Karpas-422 (cell line): ENCODE data around the gene CRYBG1. TPM values are rescaled to one million over a fixed set of nuclear protein-coding genes. Genes with fewer than 3 reads are reported as not detected.

Experiments used
- DNase-seq: peaks from one replicate; pipeline ENCODE4 v3.0.0-alpha.2; 2015
- H2AFZ ChIP-seq: fragments of 200-600 bp; sonication (generic); 2 replicates; pipeline ENCODE4 v1.6.1; 2014; ENCODE audit warnings: antibody characterized with exemption, low read length, mixed read lengths
- H3K27ac ChIP-seq: fragments of 200-600 bp; sonication (generic); 2 replicates; pipeline ENCODE4 v1.5.1; 2014; ENCODE audit warnings: mild to moderate bottlenecking, low read length, moderate library complexity
- H3K27me3 ChIP-seq: fragments of 200-600 bp; sonication (generic); 2 replicates; pipeline ENCODE4 v1.6.1; 2014; ENCODE audit warnings: low read length, mixed read lengths
- H3K36me3 ChIP-seq: fragments of 200-600 bp; sonication (generic); 2 replicates; pipeline ENCODE4 v1.6.1; 2014; ENCODE audit warnings: low read length, mixed read lengths; ENCODE audit not compliant: insufficient read depth
- H3K4me1 ChIP-seq: fragments of 200-600 bp; sonication (generic); 2 replicates; pipeline ENCODE4 v1.6.1; 2014; ENCODE audit warnings: mild to moderate bottlenecking, low read length, mixed read lengths
- H3K4me2 ChIP-seq: fragments of 200-600 bp; sonication (generic); 2 replicates; pipeline ENCODE4 v1.6.1; 2014; ENCODE audit warnings: low read length, low read depth, mild to moderate bottlenecking; ENCODE audit not compliant: poor library complexity, severe bottlenecking
- H3K4me3 ChIP-seq: fragments of 200-600 bp; sonication (generic); 2 replicates; pipeline ENCODE4 v1.5.1; 2014; ENCODE audit warnings: mild to moderate bottlenecking, antibody characterized with exemption, low read length, mixed read lengths
- H3K79me2 ChIP-seq: fragments of 200-600 bp; sonication (generic); 2 replicates; pipeline ENCODE4 v1.6.1; 2014; ENCODE audit warnings: mild to moderate bottlenecking, low read length, mixed read lengths
- H3K9ac ChIP-seq: fragments of 200-600 bp; sonication (generic); 2 replicates; pipeline ENCODE4 v1.6.0; 2014; ENCODE audit warnings: low read length
- H3K9me2 ChIP-seq: fragments of 200-600 bp; sonication (generic), shearing (Covaris generic); replicated peaks from 2 replicates; pipeline ENCODE4 v1.6.0; 2014; ENCODE audit warnings: mild to moderate bottlenecking, low read length, moderate library complexity; ENCODE audit not compliant: insufficient read depth
- H3K9me3 ChIP-seq: fragments of 300-700, 200-600 bp; sonication (generic); 2 replicates; pipeline ENCODE4 v1.6.1; 2014; ENCODE audit warnings: low read length, mixed read lengths
- H4K20me1 ChIP-seq: fragments of 200-600 bp; sonication (generic); 2 replicates; pipeline ENCODE4 v1.6.1; 2014; ENCODE audit warnings: mild to moderate bottlenecking, antibody characterized with exemption, low read length, low read depth; ENCODE audit not compliant: insufficient read depth
- total RNA-seq: library from RNA; depleted of rRNA; stranded (reverse); fragments of >200 nt; shearing (Covaris generic); gene quantifications from 2 replicates; pipeline ENCODE4 v1.2.3, GENCODE V29; 2014; ENCODE audit warnings: low replicate concordance

The CRYBG1 gene
- total RNA-seq, 1 experiment from 2014 or later = 39.3 TPM

- Histone ChIP-seq H3K4me1 (peaks cover 65% of the 10 kb centered on the region), H3K4me2 (no peak overlapping the region), H3K27me3 (no peaks in the 10 kb centered on the region), H3K79me2 (peaks cover 30% of the 10 kb centered on the region), H2AFZ (no peak overlapping the region), H3K9me2 (no peaks in the 10 kb centered on the region), H4K20me1 (no peaks in the 10 kb centered on the region), H3K9me3 (no peaks in the 10 kb centered on the region), H3K27ac (peak overlapping the region; percentile 84), H3K36me3 (peaks cover 33% of the 10 kb centered on the region; the same call in 1 of the 2 replicates), H3K9ac (peak overlapping the region; percentile 25; the same call in 1 of the 2 replicates), H3K4me3 (no peak overlapping the region)
- peak; percentile 84 for DNase-seq
Observed at GRCh38 chr6:106609699-106610098, 249.2 kb downstream of the CRYBG1 start.

- Histone ChIP-seq H3K9me3 (no peaks in the 10 kb centered on the region), H3K4me3 (no peak overlapping the region), H3K9ac (no peak overlapping the region), H3K4me1 (peaks cover 73% of the 10 kb centered on the region), H2AFZ (no peak overlapping the region), H3K79me2 (peaks cover 24% of the 10 kb centered on the region), H3K27me3 (no peaks in the 10 kb centered on the region), H4K20me1 (no peaks in the 10 kb centered on the region), H3K4me2 (peak overlapping the region; percentile 11), H3K9me2 (no peaks in the 10 kb centered on the region), H3K27ac (peak overlapping the region; percentile 68), H3K36me3 (peaks cover 31% of the 10 kb centered on the region; the same call in 1 of the 2 replicates)
- no peak for DNase-seq
Observed at GRCh38 chr6:106611030-106611429, 250.5 kb downstream of the CRYBG1 start.

- Histone ChIP-seq H3K27ac (peak overlapping the region; percentile 85; the same call in 1 of the 2 replicates), H3K79me2 (peaks cover 9% of the 10 kb centered on the region), H3K4me2 (no peak overlapping the region)
Observed at GRCh38 chr6:106612671-106613416, 252.3 kb downstream of the CRYBG1 start.

GRCh38 chr6:106613590-106613989 is 253.1 kb downstream of the CRYBG1 start:
- H3K36me3 ChIP-seq = peaks cover 32% of the 10 kb centered on the region; the same call in 1 of the 2 replicates
- no peaks in the 10 kb centered on the region for H3K9me3 ChIP-seq
- H3K9me2 ChIP-seq = no peaks in the 10 kb centered on the region
- peaks cover 6% of the 10 kb centered on the region; the same call in 1 of the 2 replicates for H3K79me2 ChIP-seq
- no peaks in the 10 kb centered on the region for H3K27me3 ChIP-seq
- peak overlapping the region; percentile 85 for H3K27ac ChIP-seq
- H3K4me2 ChIP-seq = no peak overlapping the region
- H3K4me1 ChIP-seq = peaks cover 67% of the 10 kb centered on the region
- H4K20me1 ChIP-seq = no peaks in the 10 kb centered on the region
- H3K4me3 ChIP-seq = no peak overlapping the region
- H3K9ac ChIP-seq = no peak overlapping the region
- DNase-seq = no peak
- no peak overlapping the region for H2AFZ ChIP-seq

More at GRCh38 chr6:106612671-106613416, 252.3 kb downstream of the CRYBG1 start:
- Histone ChIP-seq H4K20me1 (no peaks in the 10 kb centered on the region), H2AFZ (no peak overlapping the region), H3K27me3 (no peaks in the 10 kb centered on the region), H3K9me2 (no peaks in the 10 kb centered on the region), H3K36me3 (peaks cover 29% of the 10 kb centered on the region; the same call in 1 of the 2 replicates), H3K9ac (no peak overlapping the region), H3K4me3 (no peak overlapping the region), H3K4me1 (peaks cover 68% of the 10 kb centered on the region), H3K9me3 (no peaks in the 10 kb centered on the region)
- no peak for DNase-seq

- Histone ChIP-seq H3K79me2 (peaks cover 5% of the 10 kb centered on the region; the same call in 1 of the 2 replicates), H2AFZ (0 out of 2 replicates have a peak overlapping the region, but pooled peaks have one; percentile 16), H3K27ac (peak overlapping the region; percentile 85), H3K4me1 (peaks cover 67% of the 10 kb centered on the region), H3K4me2 (peak overlapping the region; percentile 50), H3K4me3 (no peak overlapping the region), H4K20me1 (no peaks in the 10 kb centered on the region), H3K9me2 (no peaks in the 10 kb centered on the region), H3K9me3 (no peaks in the 10 kb centered on the region), H3K36me3 (peaks cover 34% of the 10 kb centered on the region; the same call in 1 of the 2 replicates), H3K9ac (peak overlapping the region; percentile 46), H3K27me3 (no peaks in the 10 kb centered on the region)
- DNase-seq = no peak
Observed at GRCh38 chr6:106614166-106614565, 253.6 kb downstream of the CRYBG1 start.

GRCh38 chr6:106614592-106615257 is 254.2 kb downstream of the CRYBG1 start:
- H4K20me1 ChIP-seq = no peaks in the 10 kb centered on the region
- H3K9me2 ChIP-seq = no peaks in the 10 kb centered on the region
- H3K79me2 ChIP-seq = peaks cover 5% of the 10 kb centered on the region; the same call in 1 of the 2 replicates
- H3K4me1 ChIP-seq = peaks cover 61% of the 10 kb centered on the region
- H3K4me3 ChIP-seq = no peak overlapping the region
- H2AFZ ChIP-seq = 0 out of 2 replicates have a peak overlapping the region, but pooled peaks have one; percentile 16
- H3K27me3 ChIP-seq = no peaks in the 10 kb centered on the region
- H3K4me2 ChIP-seq = peak overlapping the region; percentile 50
- H3K36me3 ChIP-seq = peaks cover 34% of the 10 kb centered on the region; the same call in 1 of the 2 replicates
- H3K9ac ChIP-seq = peak overlapping the region; percentile 46
- DNase-seq = peak; percentile 54
- no peaks in the 10 kb centered on the region for H3K9me3 ChIP-seq
- peak overlapping the region; percentile 85 for H3K27ac ChIP-seq

- Histone ChIP-seq H3K27ac (peak overlapping the region; percentile 85), H3K9me3 (no peaks in the 10 kb centered on the region), H2AFZ (no peak overlapping the region), H3K9me2 (no peaks in the 10 kb centered on the region), H4K20me1 (no peaks in the 10 kb centered on the region), H3K27me3 (no peaks in the 10 kb centered on the region), H3K4me2 (no peak overlapping the region), H3K4me3 (no peak overlapping the region), H3K36me3 (peaks cover 26% of the 10 kb centered on the region; the same call in 1 of the 2 replicates), H3K9ac (no peak overlapping the region), H3K79me2 (peaks cover 5% of the 10 kb centered on the region; the same call in 1 of the 2 replicates), H3K4me1 (peaks cover 54% of the 10 kb centered on the region)
- DNase-seq = no peak
Observed at GRCh38 chr6:106617302-106617701, 256.8 kb downstream of the CRYBG1 start.

GRCh38 chr6:106617857-106618256 is 257.3 kb downstream of the CRYBG1 start:
- Histone ChIP-seq H4K20me1 (no peaks in the 10 kb centered on the region), H3K9me3 (no peaks in the 10 kb centered on the region), H3K4me2 (no peak overlapping the region), H3K9me2 (no peaks in the 10 kb centered on the region), H3K36me3 (peaks cover 32% of the 10 kb centered on the region), H3K9ac (no peak overlapping the region), H3K4me1 (peaks cover 55% of the 10 kb centered on the region), H3K4me3 (no peak overlapping the region), H2AFZ (no peak overlapping the region), H3K27ac (peak overlapping the region; percentile 85; the same call in 1 of the 2 replicates), H3K27me3 (no peaks in the 10 kb centered on the region), H3K79me2 (peaks cover 5% of the 10 kb centered on the region; the same call in 1 of the 2 replicates)
- DNase-seq = no peak
